ENCODE results near the gene UBE2H.

Gene UBE2H

GRCh38 chr7:129785685-129786514, 166.9 kb downstream of the UBE2H start:
- DNase-seq (ENCODE audit: low spot score) = no peak

- no peak for DNase-seq (ENCODE audit: low spot score)
Observed at GRCh38 chr7:129784783-129785684, 167.7 kb downstream of the UBE2H start.

DNA sequence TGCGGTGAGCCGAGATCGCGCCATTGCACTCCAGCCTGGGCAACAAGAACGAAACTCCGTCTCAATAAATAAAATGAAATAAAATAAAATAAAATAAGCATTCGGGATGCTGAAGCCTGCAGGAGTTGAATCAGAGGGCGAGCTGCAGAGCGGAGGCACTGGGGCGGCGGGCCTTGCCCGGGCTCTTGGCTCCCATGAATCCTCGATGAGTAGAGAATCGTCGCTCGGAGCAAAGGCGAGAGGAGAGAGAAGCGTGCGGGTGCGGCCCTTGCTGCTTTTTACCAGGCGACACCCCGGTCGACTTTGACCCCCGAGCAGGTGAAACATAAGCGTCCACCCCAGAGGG, 168.3 kb downstream of the UBE2H start:
- DNase-seq (ENCODE audit: low spot score) = no peak

GRCh38 chr7:129783584-129783919, 169.2 kb downstream of the UBE2H start:
- DNase-seq (ENCODE audit: low spot score) = no peak

DNA sequence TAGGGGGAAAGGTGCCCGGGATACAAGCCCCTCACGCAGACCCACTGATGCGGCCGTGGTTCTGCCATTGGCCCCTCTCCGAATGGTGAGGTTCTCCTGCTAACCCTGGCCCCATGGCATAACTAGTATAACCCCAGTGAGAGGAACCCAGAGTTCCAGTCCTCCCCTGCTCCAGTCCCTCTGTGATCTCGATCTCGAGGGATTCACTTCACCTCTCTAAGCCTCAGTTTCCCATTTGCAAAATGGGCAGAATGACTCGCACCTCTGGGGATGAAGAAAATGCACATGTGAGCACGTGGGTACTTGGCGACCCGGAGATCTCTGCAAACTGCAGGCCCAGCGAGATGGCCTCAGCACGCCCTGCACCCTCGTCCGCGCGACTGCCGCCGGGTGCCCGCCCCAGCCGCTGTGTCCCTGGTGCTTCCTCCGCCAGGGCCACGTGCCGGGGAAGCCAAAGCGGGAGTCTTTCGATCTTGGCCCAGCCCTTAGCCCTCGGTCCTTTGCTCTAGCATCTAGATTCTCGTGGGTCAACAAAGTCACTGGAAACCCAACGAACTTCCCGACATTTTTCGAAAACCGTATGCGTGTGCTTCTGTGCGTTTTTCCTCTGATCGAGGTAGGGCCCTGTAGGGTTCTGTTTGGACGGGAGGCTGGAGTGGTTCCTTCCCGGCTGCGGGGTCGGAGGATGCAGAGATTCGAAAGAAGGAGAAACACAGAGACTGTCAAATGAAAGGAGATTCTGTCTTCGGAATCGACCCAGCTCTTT, 169.8 kb downstream of the UBE2H start:
- DNase-seq (ENCODE audit: low spot score) = no peak

DNA sequence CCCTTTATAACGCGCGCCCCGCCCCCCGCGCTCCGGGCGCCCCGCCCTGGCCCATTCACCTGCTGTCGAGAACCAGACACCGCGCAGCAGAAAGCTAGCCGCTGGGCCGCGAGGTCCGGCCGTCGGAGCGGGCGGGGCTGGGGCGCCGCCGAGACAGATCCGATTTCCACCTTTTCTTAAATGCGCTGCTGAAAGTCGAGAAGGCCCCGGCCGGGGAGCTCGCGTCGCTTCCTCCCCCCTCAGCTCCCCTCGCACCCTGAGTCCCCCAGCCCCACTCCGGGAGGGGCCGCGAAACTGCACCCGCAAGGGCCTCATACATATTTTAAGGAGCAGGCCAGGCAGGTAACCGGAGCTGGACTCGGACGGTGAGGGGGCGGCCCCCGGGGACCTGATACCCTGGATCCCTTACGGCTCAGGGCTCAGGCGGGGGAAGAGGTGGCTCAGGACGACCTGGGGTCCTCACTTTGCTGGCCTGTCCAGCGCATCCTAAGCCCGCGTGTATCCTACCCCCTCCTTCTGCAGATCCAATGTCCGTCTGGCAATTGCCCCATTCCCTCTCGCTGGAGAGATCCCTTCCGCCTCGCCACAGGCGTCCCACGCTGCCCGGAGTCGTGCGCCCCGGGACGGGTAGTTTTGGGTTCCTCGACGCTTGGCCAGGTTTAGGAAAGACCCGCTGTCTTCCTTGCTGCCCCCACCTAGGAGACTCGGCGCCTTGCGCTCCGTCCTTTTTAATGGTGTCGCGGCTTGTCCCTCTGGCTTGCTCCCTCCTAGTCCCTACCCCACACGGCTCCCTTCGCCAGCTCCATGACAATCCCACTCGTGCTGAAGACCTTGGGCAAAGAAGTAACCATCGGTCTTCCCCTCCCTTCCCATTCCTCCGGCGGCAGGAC, 170.6 kb downstream of the UBE2H start:
- DNase-seq (ENCODE audit: low spot score) = no peak

- DNase-seq (ENCODE audit: low spot score) = no peak
Observed at GRCh38 chr7:129780974-129781927, 171.5 kb downstream of the UBE2H start.

Data from hematopoietic multipotent progenitor cell treated with erythropoietin and hydrocortisone succinate and interleukin-3 and kit ligand, for 15 days (in vitro differentiated cells).